ENCODE data around the gene PKN1. TPM values are rescaled to one million over a fixed set of nuclear protein-coding genes. Genes with fewer than 3 reads are reported as not detected.

Gene PKN1
- total and polyA plus RNA-seq, 10 of the 15 experiments (the other 5 are each of a cell fraction or from before 2014, with no cell fraction given), result 1.0 to 189 (median 52.7) TPM

DNA sequence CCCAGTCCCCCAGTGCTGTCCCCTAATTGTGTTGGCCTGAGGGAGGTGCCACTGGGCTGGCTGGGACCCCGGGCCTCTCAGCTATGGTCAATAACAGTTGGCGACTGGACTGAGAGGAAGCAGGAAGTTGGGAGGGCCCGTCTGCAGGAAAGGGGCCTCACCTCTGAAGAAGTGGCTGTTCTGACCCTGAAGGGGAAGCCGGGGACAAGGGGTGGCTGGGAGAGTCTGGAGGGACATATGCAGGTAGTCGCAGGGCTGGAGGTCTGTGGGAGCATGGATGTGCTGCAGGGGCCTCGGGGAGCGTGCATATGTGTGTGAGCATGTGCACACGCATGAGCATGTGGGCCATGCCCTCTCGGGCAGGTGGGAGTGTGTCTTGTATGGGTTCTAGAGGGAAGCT is 5.9 kb downstream of the PKN1 start:
- DNase-seq (ENCODE audit: low read depth, low spot score) (no peak), ATAC-seq (no peak), FAIRE-seq (no peak)
- POLR2A ChIA-PET, result no interaction called here
- H3K27me3 ChIP-seq (replicated peaks in 1 of 2; ENCODE audit: control insufficient read depth in 2 of 2, insufficient read depth in 2 of 2, low read length in 1 of 2), result no peaks in the 10 kb centered on the region
- no peak overlapping the region for H3K4me2 ChIP-seq (ENCODE audit: control insufficient read depth, insufficient read depth)
- RAD21 ChIA-PET (ENCODE audit: unreplicated experiment), result interaction anchor here (0.7 kb wide), 1 partner anchor 195 kb away, joined by 4 read pairs; no protein-coding TSS in a partner anchor
- SMC1A ChIA-PET (ENCODE audit: uncharacterized antibody, unreplicated experiment), result no interaction called here
- no peaks in the 10 kb centered on the region for H4K20me1 ChIP-seq (ENCODE audit: control insufficient read depth, insufficient read depth)
- no TSS peak for BruUV-seq (replicated peaks)
- no peak overlapping the region for H3K4me3 ChIP-seq
- 72% methylated on average over 9 of the region's 9 CpGs for WGBS (ENCODE audit: insufficient coverage, insufficient replicate concordance, low lambda C conversion rate, missing lambda C conversion rate)
- TF ChIP-seq RAD21 (IDR thresholded peaks at IDR 0.05; ENCODE audit: insufficient read depth, low read depth, low read length) (no peak), JUND (IDR thresholded peaks at IDR 0.05; ENCODE audit: low read depth, low read length) (no peak), SUPT20H (IDR thresholded peaks at IDR 0.05; ENCODE audit: borderline replicate concordance, control insufficient read depth, low read depth, low read length) (no peak), E2F8 (IDR thresholded peaks at IDR 0.05; ENCODE audit: low read depth, partially characterized antibody) (no peak), ESRRA (IDR thresholded peaks at IDR 0.05; ENCODE audit: low read length) (no peak), TCF3 (IDR thresholded peaks at IDR 0.05; ENCODE audit: borderline replicate concordance, insufficient read depth, low read depth, low read length) (no peak), STAT1 (conservative IDR thresholded peaks at IDR 0.05) (no peak), TCF7 (IDR thresholded peaks at IDR 0.05; ENCODE audit: borderline replicate concordance) (no peak), GATAD2B (conservative IDR thresholded peaks at IDR 0.05; ENCODE audit: low read depth) (no peak), ATF7 (IDR thresholded peaks at IDR 0.05; ENCODE audit: low read depth) (no peak), NR2F1 (conservative IDR thresholded peaks at IDR 0.05) (no peak), SMC3 (IDR thresholded peaks at IDR 0.05; ENCODE audit: borderline replicate concordance, low read length) (no peak), TCF12 (IDR thresholded peaks at IDR 0.05; ENCODE audit: low read depth, low read length) (no peak)
- TF ChIP-seq, protein P1, sequence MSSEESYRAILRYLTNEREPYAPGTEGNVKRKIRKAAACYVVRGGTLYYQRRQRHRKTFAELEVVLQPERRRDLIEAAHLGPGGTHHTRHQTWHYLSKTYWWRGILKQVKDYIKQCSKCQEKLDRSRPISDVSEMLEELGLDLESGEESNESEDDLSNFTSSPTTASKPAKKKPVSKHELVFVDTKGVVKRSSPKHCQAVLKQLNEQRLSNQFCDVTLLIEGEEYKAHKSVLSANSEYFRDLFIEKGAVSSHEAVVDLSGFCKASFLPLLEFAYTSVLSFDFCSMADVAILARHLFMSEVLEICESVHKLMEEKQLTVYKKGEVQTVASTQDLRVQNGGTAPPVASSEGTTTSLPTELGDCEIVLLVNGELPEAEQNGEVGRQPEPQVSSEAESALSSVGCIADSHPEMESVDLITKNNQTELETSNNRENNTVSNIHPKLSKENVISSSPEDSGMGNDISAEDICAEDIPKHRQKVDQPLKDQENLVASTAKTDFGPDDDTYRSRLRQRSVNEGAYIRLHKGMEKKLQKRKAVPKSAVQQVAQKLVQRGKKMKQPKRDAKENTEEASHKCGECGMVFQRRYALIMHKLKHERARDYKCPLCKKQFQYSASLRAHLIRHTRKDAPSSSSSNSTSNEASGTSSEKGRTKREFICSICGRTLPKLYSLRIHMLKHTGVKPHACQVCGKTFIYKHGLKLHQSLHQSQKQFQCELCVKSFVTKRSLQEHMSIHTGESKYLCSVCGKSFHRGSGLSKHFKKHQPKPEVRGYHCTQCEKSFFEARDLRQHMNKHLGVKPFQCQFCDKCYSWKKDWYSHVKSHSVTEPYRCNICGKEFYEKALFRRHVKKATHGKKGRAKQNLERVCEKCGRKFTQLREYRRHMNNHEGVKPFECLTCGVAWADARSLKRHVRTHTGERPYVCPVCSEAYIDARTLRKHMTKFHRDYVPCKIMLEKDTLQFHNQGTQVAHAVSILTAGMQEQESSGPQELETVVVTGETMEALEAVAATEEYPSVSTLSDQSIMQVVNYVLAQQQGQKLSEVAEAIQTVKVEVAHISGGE (CRISPR knock-in tag; IDR thresholded peaks at IDR 0.05), result no peak
- TF ChIP-seq, protein P2, sequence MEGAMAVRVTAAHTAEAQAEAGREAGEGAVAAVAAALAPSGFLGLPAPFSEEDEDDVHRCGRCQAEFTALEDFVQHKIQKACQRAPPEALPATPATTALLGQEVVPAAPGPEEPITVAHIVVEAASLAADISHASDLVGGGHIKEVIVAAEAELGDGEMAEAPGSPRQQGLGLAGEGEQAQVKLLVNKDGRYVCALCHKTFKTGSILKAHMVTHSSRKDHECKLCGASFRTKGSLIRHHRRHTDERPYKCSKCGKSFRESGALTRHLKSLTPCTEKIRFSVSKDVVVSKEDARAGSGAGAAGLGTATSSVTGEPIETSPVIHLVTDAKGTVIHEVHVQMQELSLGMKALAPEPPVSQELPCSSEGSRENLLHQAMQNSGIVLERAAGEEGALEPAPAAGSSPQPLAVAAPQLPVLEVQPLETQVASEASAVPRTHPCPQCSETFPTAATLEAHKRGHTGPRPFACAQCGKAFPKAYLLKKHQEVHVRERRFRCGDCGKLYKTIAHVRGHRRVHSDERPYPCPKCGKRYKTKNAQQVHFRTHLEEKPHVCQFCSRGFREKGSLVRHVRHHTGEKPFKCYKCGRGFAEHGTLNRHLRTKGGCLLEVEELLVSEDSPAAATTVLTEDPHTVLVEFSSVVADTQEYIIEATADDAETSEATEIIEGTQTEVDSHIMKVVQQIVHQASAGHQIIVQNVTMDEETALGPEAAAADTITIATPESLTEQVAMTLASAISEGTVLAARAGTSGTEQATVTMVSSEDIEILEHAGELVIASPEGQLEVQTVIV (IDR thresholded peaks at IDR 0.05; ENCODE audit: borderline replicate concordance, partially characterized antibody), result no peak
- peaks cover 28% of the 10 kb centered on the region for H3K79me2 ChIP-seq (ENCODE audit: control insufficient read depth, insufficient read depth, low read length)
- H2AFZ ChIP-seq (ENCODE audit: control insufficient read depth, low read depth, low read length), result no peak overlapping the region
- intact Hi-C loops (cut with micrococcal nuclease; ENCODE audit: unreplicated experiment) (no loop called here), in situ Hi-C loops (cut with MboI) (no loop called here)
- H3K4me1 ChIP-seq (ENCODE audit: control insufficient read depth, insufficient read depth, low read length), result peaks cover 20% of the 10 kb centered on the region
- H3K9me3 ChIP-seq (replicated peaks; ENCODE audit: control insufficient read depth, insufficient read depth, low read length), result no peaks in the 10 kb centered on the region
- no peak overlapping the region for H3K27ac ChIP-seq (ENCODE audit: control insufficient read depth, insufficient read depth)
- CTCF ChIA-PET, result interaction anchor here (1.0 to 1.8 kb wide), 3 partner anchors 29 to 77 kb away, joined by 3 to 4 read pairs (median 3); no protein-coding TSS in a partner anchor
- H3K36me3 ChIP-seq (ENCODE audit: control insufficient read depth in 2 of 2, insufficient read depth in 2 of 2, low read length in 1 of 2), result peaks cover 11 to 18% of the 10 kb centered on the region in 2 experiments
- no peak overlapping the region for H3K9ac ChIP-seq (ENCODE audit: control insufficient read depth, insufficient read depth, low read length)

Data from GM12878 (cell line).